PC-9 (cell line): ENCODE results near the gene CD83. TPM values are rescaled to one million over a fixed set of nuclear protein-coding genes. Genes with fewer than 3 reads are reported as not detected.

Source experiments
- BruUV-seq: library from RNA; stranded (reverse); fragments of 400-500 nt; replicated peaks from 2 replicates; lab custom pipeline; 2021; lab: Mats Ljungman, UMichigan
- CTCF ChIA-PET: fragments of 300-600 bp; sonication (Branson Sonifier 250); formaldehyde crosslinking; loops from one replicate; lab custom pipeline; 2022; ENCODE audit warnings: antibody characterized with exemption; lab: Charles Lee
- POLR2A ChIA-PET: fragments of 300-600 bp; sonication (Branson Sonifier 250); formaldehyde crosslinking; loops from one replicate; lab custom pipeline; 2022; ENCODE audit warnings: antibody characterized with exemption; ENCODE audit not compliant: unreplicated experiment; lab: Charles Lee
- DNase-seq, 2 experiments: peaks; one replicate each; pipeline versions ENCODE4 v3.0.0 to v3.0.0-alpha.2; 2015 to 2022; ENCODE audit warnings: mixed read lengths in 1 of 2
- H2AFZ ChIP-seq: fragments of 200-600 bp; sonication (generic); 2 replicates; pipeline ENCODE4 v1.8.1; 2017; ENCODE audit warnings: antibody characterized with exemption
- H3F3A ChIP-seq: fragments of 200-600 bp; sonication (generic); 2 replicates; pipeline ENCODE4 v1.8.1; 2017; ENCODE audit warnings: antibody characterized with exemption, mild to moderate bottlenecking, low read depth; ENCODE audit not compliant: insufficient read depth
- H3K27ac ChIP-seq: fragments of 200-600 bp; sonication (generic); 2 replicates; pipeline ENCODE4 v1.6.1; 2016; ENCODE audit warnings: mixed run types
- H3K27me3 ChIP-seq: fragments of 200-600 bp; sonication (generic); 2 replicates; pipeline ENCODE4 v1.6.1; 2016; ENCODE audit warnings: low read depth, mixed run types; ENCODE audit not compliant: insufficient read depth
- H3K36me3 ChIP-seq: fragments of 200-600 bp; sonication (generic); 2 replicates; pipeline ENCODE4 v1.6.1; 2016; ENCODE audit warnings: low read depth, mixed run types
- H3K4me1 ChIP-seq: fragments of 200-600 bp; sonication (generic); replicated peaks from 2 replicates; pipeline ENCODE4 v1.6.1; 2016; ENCODE audit warnings: mixed run types; ENCODE audit not compliant: insufficient read depth
- H3K4me2 ChIP-seq: fragments of 200-600 bp; sonication (generic); 2 replicates; pipeline ENCODE4 v1.6.1; 2017; ENCODE audit warnings: mixed run types
- H3K4me3 ChIP-seq: fragments of 200-600 bp; sonication (generic); 2 replicates; pipeline ENCODE4 v1.6.1; 2016; ENCODE audit warnings: mixed run types
- H3K79me2 ChIP-seq: fragments of 200-600 bp; sonication (generic); 2 replicates; pipeline ENCODE4 v1.6.1; 2017; ENCODE audit warnings: low read depth, mixed run types
- H3K9me2 ChIP-seq: fragments of 200-600 bp; sonication (generic); 2 replicates; pipeline ENCODE4 v1.8.1; 2017; ENCODE audit warnings: mild to moderate bottlenecking; ENCODE audit not compliant: insufficient read depth
- H3K9me3 ChIP-seq: fragments of 200-600 bp; sonication (generic); 2 replicates; pipeline ENCODE4 v1.8.1; 2016; ENCODE audit warnings: low read depth; ENCODE audit not compliant: insufficient read depth
- H4K20me1 ChIP-seq: fragments of 200-600 bp; sonication (generic); 2 replicates; pipeline ENCODE4 v1.8.1; 2017; ENCODE audit not compliant: insufficient read depth
- CTCF ChIP-seq: fragments of 200-600 bp; sonication (generic); conservative IDR thresholded peaks from 2 replicates; pipeline ENCODE4 v1.6.1; 2017; ENCODE audit warnings: mixed run types, antibody characterized with exemption, mild to moderate bottlenecking, moderate library complexity
- EZH2 ChIP-seq: fragments of 200-600 bp; sonication (generic); IDR thresholded peaks from 2 replicates; pipeline ENCODE4 v1.8.0; 2017; ENCODE audit warnings: antibody characterized with exemption, low read depth
- intact Hi-C: fragments of 100-400 bp; cut with micrococcal nuclease; formaldehyde crosslinking; loops from one replicate; pipeline ENCODE4 v1.10.0; 2022; ENCODE audit not compliant: unreplicated experiment
- total RNA-seq: library from RNA; stranded (reverse); gene quantifications from 2 replicates; pipeline ENCODE4 v1.2.3, GENCODE V29; 2021

Gene CD83
- total RNA-seq, 1 experiment from 2014 or later = 3.6 TPM

GRCh38 chr6:14082771-14083170 is 34.8 kb upstream of the CD83 start:
- Histone ChIP-seq H3K4me3 (no peak overlapping the region), H4K20me1 (no peaks in the 10 kb centered on the region), H3K4me2 (no peak overlapping the region), H3K9me3 (no peaks in the 10 kb centered on the region), H3K4me1 (no peaks in the 10 kb centered on the region), H3K9me2 (no peaks in the 10 kb centered on the region), H3K79me2 (no peaks in the 10 kb centered on the region), H3F3A (no peaks in the 10 kb centered on the region), H3K27me3 (no peaks in the 10 kb centered on the region), H3K36me3 (no peaks in the 10 kb centered on the region), H2AFZ (no peak overlapping the region), H3K27ac (no peak overlapping the region)
- no TSS peak for BruUV-seq
- no peak for DNase-seq
- TF ChIP-seq CTCF (no peak), EZH2 (no peak)
- ChIA-PET CTCF (interaction anchor here (0.6 kb wide), 1 partner anchor 61 kb away, joined by 5 read pairs; no protein-coding TSS in a partner anchor), POLR2A (interaction anchor here (0.6 kb wide), 1 partner anchor 692 kb away, joined by 11 read pairs; no protein-coding TSS in a partner anchor)
- intact Hi-C loops = no loop called here

- Histone ChIP-seq H3K9me2 (no peaks in the 10 kb centered on the region), H3K9me3 (no peaks in the 10 kb centered on the region), H3K4me2 (no peak overlapping the region), H2AFZ (no peak overlapping the region), H3K4me1 (no peaks in the 10 kb centered on the region), H3F3A (no peaks in the 10 kb centered on the region), H4K20me1 (no peaks in the 10 kb centered on the region), H3K36me3 (no peaks in the 10 kb centered on the region), H3K4me3 (no peak overlapping the region), H3K27ac (no peak overlapping the region), H3K79me2 (no peaks in the 10 kb centered on the region), H3K27me3 (no peaks in the 10 kb centered on the region)
- no TSS peak for BruUV-seq
- POLR2A ChIA-PET = no interaction called here
- DNase-seq = no peak
- no peak for TF ChIP-seq EZH2
- no peak for TF ChIP-seq CTCF
- intact Hi-C loops = no loop called here
- CTCF ChIA-PET = no interaction called here
These were observed 34.3 kb upstream of the CD83 start for GRCh38 chr6:14083262-14083661.

GRCh38 chr6:14083751-14084150 is 33.8 kb upstream of the CD83 start:
- no peak overlapping the region for H3K27ac ChIP-seq
- intact Hi-C loops = no loop called here
- ChIA-PET CTCF (no interaction called here), POLR2A (interaction anchor here (0.5 kb wide), 1 partner anchor 54 kb away, joined by 9 read pairs; no protein-coding TSS in a partner anchor)
- no peak overlapping the region for H2AFZ ChIP-seq
- H3K4me2 ChIP-seq = no peak overlapping the region
- BruUV-seq = no TSS peak
- H3K4me1 ChIP-seq = no peaks in the 10 kb centered on the region
- no peaks in the 10 kb centered on the region for H4K20me1 ChIP-seq
- H3K27me3 ChIP-seq = no peaks in the 10 kb centered on the region
- TF ChIP-seq CTCF = no peak
- no peak for TF ChIP-seq EZH2
- no peaks in the 10 kb centered on the region for H3K9me2 ChIP-seq
- no peak for DNase-seq
- no peaks in the 10 kb centered on the region for H3K9me3 ChIP-seq
- no peaks in the 10 kb centered on the region for H3K36me3 ChIP-seq
- H3K79me2 ChIP-seq = no peaks in the 10 kb centered on the region
- no peaks in the 10 kb centered on the region for H3F3A ChIP-seq
- H3K4me3 ChIP-seq = no peak overlapping the region
